ENCODE results near the gene BANF2.
"Not testable (repeated sequence)": the region's sequence is repeated elsewhere in the genome, so short reads cannot be mapped to it uniquely, and the experiment has no call there.

The BANF2 gene

DNA sequence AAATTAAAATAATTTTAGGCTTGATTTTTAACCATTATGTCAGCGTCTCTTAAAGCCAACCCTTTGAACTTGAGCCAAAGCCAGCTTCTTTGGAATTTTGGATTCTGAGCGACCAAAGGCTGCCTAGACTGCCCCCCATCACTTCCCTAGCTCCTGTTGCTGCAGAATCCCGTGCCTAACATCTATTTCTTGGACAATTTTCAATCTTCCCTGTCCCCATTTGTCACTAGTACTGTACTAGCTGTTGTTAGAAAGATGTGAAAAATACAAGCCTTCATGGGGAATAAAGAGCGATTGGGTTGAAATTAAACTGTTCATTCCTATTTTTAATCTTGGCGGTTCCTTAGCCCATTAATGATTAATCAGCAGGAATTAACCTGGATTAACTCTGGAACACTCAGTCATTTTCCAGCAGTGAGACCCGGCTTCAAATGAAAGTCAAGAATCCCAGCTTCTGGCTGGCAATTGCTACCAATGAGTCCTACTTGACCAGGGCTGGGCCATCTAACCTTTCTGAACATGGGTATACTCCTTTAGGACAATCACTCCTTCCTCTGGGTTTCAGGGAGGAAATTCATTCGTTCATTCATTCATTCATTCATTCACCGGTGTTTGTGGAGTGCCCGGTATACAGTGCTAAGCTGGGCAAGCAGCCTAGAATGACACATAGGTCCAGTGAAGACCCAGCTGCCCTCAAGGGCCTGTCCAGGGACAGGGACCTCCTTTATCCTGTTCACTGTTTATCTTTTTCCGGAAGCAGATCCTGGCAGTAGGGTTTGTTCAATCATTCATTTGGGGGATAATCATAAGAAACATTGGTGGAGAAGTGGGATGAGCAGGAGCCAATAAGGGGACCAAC is 16.3 kb upstream of the BANF2 start:
- no peak for DNase-seq

DNA sequence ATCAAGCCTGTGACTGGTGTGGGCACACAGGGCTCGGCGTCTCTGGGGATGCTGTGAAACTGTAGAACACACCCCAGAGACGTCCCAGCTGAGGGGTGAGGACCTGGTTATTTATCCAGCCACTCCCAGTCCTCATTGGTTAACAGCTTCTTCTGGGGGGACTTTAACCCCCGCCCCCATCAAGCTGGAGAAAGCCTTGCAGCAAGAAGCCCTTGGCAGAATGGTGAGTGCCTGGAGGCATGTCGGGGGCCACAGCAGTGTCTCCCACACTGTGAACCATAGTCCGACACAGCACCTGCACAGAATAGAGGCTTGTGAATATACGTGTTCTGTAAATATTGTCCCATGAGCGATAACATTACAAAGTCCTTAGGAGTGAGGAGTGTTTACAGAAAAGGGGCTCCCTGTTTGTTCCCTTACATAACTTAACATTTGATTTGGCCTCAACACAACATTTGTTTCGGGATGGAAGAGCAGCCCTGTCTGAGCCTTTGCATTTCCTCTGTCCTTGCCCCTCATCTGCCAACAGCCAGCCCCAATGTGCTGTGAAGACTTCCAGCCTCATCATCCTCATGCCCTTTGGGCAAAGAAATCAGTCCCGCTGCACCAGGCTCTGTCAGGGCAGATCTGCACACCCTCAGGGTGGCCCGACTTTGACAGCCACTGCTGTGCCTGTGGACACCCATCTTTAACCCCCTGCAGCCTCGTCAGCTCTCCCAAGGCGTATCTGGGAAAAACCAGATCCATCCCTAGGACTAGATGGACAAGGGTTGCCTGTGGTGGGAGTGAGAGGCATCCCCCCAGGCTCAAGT is 15.5 kb upstream of the BANF2 start:
- no peak for DNase-seq

DNA sequence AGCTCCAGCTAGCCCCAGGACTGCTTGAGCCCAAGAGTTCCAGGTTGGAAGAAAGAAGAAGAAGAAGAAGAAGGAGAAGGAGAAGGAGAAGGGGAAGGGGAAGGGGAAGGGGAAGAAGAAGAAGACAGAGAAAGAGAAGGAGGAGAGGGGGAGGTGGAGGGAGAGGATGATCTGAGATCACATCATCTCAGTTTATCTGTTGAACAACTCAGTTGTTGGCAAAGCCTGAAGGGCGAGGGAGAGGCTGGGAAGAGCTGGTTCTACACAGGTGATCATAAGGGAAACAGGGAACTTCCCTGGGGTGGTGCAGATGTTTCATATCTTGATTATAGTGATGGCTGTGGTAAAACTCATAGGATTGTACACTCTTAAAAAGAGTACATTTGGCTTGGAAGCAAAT is 14.6 kb upstream of the BANF2 start:
- DNase-seq: no peak

DNA sequence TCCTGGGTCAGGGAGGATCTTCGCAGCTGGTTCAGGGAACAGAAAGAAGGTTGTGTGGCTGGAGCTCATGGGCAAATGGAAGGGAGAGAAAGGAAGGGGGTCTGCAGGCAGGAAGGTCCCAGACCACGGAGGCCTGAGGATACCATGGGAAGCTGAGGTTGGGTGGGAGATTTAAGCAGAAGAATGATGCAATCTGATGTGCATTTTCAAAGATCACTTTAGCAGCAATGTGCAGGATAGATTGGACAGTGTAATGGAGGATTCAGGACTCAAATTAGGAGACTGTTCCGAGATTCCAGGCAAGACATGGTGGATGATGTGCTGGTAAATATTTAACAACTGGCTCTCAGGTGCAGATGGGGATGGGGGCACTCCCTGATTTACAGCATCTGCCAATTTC is 12.0 kb upstream of the BANF2 start:
- no peak for DNase-seq

DNA sequence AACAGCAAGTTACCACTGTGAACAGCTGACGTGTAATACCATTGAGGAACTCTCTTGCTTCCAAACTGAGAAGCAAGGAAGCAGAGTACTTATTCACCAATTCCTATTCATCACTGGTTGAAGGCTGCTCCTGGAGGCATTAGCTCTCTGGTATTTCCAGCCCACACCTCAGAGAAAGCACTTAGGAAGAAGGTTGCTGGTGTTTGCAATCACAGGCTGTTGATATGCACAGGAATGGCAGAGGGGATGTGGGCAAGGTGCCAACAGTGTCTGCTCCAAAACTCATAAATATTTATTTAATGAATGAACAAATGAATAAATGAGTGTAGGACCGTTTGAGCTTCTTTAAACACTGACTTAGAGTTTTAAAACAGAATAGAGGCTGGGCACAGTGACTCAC is 10.8 kb upstream of the BANF2 start:
- peak; percentile 13 for DNase-seq

DNA sequence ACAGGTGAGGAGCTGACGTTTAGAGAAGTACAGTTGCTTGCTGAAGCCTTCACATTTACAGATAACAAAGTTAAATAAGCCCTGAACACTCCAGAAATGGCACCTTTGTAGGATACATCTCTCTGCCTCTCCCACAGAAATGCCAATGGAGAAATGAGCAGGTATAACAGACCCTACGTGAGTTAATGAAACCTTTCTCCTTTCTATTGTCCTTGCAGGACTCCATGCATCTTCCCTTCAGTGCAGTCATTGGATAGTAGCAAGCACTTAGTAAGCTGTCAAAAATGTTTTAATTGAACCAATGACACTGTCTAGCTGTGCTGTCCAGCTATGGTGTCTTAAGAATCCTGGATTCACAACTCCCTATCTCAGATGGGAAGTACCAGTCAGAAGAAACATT is 9.6 kb upstream of the BANF2 start:
- DNase-seq: no peak

DNA sequence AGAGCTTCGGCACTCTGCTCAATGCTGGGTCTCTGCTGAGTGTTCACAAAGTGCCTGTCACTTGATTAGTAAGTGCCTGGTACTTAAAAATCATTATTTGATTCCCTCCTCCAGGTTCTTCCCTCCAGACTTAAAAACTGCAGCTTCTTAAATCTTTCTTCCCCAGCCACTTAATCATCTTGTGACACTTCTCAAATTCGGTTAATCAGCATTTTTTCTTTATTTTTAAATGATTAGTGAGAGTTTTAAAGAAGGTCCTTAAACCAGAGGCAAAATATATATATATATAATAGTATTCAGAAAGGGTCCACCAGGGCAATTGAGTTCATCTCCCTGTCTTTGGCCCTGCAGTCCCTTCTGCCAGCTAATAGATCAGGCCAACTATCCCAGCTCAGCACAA is 8.0 kb upstream of the BANF2 start:
- DNase-seq: no peak

DNA sequence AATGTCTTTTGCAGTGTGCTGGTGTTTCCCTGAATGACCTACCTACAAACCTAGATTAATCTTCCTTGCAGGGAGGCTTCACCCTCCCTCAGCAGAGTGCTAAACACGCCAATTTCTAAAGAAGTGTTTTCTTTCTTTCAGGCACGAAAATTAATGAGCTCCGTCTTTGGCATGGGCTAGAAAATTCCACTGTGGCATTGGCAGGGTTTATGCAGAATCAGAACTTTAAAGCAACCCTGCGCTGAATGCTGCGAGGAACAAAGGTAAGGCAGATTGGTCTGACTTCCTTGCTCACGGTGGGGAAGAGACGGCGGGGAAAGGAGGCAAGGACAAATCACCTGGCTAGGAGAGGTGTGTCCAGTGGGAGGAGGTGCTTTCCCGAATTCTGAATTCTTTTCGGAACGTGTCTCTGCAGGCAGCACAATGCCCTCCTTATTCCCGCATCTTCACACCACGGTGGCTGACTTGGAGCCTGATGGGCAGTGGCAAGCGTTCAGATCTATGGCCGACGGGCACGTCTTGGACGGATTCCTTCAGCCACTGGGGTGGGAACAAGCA is 6.2 kb upstream of the BANF2 start:
- no peak for DNase-seq

DNA sequence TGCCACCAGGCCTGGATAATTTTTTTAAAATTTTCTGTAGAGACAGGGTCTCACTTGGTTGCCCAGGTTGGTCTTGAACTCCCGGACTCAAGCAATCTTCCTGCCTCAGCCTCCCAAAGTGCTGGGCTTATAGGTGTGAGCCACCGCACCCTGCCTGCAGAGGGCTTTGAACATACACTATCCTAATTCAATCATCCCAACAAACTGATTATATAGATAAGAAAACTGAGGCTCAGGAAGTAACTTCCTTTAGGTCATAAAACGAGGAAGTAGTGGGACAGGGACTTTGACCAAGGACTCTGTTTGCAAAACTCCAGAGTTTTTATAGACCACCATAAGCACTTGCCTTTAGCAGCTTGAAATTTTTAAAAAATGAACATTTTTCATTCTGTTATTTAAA is 5.0 kb upstream of the BANF2 start:
- DNase-seq: no peak

DNA sequence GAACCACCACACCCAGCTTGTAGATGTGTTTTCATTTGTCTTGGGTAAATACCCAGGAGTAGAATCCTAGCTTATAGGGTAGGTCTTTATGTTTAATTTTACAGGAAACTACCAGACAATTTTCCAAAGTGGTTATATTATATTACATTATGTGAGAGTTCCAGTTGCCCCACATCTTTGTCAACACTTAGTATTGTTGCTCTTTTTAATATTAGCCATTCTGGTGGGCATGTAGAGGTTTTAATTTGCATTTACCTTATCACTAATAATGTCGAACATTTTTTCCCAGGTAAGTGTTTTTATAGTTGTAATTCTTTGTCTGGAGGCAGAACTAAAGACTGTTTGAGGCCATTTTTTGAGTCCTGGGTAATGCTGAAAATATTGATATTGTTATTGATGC is 3.5 kb upstream of the BANF2 start:
- DNase-seq: no peak

DNA sequence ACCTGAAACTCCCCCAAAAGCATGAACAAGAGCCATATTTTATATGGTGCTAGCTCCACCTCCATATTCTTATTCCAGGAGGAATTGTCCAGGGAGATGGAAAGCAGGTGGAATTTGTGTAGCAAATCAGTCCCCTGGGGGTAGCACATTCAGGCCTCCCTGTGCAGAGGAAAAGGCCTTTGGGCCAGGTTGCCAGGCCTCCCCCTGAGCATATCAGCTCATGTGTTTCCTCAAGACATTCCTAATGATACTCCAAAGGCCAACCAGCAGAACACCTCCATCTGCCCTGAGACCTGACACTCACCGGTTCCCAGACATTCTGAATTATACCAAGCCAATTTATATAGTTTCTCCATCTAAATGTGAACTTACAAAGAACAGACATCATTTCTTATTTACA is 2.6 kb upstream of the BANF2 start:
- no peak for DNase-seq

DNA sequence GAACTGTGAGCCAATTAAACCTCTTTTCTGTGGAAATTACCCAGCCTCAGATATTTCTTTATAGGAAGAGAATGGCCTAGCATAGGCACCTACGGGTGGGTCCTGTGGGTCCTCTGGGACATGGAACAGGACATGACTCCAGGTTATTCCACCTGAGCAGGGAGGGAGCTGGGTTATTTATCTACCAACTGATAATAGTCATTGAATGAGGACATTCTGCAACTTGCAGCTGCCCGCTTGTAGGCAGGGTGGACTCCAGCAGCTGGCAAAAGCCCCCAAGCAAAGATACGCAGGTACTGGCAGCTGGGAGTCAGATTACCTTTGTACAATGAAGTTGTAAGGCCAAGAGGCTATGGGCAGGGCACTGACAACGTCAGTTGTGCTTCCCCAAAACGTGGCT is 1.4 kb upstream of the BANF2 start:
- DNase-seq: peak; percentile 30

DNA sequence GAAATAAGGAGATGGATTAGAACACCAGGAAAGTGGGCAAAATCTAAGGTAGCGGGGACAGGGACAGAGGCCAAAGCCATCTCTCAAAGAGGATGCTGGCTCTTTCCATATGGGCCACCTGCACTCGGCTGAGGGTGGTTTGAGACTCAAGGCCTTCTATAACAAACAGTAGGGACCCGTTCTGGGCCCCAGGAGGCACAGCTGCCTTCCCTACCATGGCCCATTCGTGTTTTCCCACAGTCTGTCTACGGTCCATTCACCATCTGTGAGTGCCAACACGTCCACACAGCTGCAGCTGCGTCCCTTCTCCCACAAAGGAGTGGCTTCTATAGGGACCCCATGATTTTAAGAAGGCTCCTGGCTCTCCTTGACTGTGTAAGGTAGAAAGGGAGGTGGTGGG is 871 bp downstream of the BANF2 start:
- DNase-seq: no peak

DNA sequence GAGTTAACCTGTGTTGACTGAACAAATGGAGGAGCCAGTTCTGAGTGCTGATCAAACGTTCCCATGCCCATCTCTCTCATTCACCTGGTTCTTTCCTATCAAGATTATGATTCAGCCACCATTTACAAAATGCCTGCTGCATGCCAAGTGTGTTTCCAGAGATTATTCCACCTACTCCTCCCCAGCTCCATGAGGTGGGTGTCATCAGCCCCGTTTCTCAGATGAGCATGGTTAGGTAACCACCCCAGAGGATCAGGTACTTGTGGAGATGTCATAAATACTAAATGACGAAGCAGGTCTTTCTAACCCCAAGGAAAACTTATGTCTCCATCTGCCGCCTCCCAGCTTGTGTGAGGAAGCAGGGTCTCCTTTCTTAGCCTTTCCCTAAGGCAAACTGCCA is 2.1 kb downstream of the BANF2 start:
- DNase-seq: no peak

DNA sequence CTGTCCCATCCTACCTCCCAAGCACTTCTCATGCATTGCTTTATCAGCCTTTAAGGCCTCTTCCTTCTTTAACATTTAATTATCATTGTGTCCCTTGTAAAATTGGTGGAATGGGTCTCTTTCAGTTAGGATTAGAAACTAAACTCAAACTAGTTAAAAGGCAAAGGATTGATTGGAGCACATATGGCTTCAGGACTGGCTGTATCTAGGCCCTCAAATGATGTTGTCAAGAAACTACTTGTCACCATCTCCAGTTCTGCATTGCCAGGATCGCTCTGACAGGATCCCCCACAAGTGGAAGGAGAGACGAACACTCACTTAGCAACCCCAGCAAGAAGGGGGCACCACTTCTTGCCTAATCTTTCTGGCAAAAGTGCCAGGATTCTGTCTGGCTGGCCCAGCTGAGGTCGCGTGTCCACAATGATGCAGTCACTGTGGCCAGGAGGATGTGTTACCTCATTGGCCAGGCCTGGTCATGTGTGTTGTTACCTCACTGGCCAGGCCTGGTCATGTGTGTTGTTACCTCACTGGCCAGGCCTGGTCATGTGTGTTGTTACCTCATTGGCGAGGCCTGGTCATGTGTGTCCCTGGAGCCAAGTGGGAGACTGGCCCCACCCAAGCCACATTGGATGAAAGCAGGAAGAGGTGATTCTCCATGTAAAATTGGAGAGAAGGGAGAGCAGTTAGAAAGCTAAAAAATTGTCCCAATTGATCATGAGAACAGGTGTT is 5.0 kb downstream of the BANF2 start:
- no peak for DNase-seq

DNA sequence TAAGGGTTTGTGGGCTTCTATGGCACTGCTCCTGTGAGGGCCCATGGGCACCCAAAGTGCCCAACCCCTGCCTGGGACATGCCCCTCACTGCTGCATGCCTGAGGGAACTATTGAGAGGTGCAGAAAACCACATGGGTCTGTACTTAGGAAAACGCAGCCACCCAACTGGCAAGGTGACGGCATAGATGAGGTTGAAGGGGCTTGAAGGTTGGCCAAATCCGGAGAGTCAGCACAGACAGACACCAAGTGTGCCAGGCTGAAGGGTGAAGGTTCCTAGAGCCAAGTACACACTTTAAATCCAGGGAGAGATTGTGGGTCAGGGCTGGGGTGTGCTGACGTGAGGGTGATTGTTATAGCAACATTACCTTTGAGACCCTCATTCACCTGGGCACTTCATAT is 6.2 kb downstream of the BANF2 start:
- DNase-seq: no peak

DNA sequence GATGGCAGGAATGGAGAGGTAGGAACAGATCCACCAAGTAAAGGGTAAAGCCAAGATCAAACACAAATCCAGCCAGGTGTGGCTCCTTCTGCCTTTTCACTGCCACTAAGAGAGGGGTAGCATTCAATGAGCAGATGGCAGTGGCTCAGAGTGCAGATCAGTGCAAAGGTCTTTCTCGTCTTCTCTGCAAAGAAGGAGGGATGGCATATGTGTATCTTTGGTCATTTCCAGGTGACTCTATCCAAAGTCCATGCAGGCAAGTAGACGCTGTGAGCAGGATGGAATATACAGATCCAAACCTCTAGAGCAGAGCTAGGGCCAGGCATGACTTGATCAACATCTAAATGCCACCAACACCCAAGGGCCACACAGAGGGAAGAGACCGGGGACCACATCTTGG is 6.9 kb downstream of the BANF2 start:
- no peak for DNase-seq

DNA sequence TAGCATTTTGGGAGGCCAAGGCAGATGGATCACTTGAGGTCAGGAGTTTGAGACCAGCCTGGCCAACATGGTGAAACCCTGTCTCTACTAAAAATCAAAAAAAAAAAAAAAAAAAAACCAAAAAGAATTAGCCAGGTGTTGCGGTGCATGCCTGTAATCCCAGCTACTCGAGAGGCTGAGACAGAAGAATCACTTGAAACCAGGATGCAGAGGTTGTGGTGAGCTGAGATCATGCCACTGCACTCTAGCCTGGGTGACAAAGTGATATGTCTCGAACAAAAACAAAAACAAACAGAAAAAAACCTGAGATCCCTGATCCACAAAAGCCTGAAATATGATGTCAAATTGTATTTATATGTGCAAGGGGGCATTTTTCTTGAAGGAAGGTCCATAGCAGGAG is 8.2 kb downstream of the BANF2 start:
- not testable (repeated sequence) for DNase-seq

DNA sequence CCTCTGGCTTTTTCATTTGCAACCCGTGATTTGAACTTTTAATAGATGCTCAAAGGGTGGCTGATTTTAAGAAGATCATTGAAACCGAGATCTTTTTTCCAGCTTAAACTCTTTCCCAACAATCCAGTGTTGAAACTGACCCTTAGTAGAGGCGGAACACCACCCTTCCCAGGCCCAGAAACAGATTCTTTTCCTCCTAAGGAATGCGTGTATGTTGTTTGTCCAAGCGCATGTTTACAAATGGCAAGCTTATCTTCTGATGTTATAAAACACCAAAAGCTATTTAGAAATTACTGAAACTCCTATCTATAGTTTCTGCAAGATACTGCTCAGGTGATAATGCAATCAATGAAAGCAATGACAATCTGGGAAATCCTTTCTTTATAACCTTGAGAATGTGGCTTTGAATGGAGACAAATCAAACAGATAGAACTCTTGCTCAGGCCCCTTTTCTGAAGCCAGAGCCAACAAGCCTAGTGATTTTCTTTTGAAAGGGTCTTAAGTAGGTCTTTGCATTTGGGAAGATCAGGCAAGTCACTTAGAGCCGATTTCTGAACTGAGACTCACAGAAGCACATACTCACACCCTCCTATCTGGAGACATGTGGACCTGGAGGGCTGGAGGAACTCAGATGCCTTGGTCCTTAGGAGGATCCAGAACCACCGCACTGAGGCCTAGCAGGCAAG is 9.1 kb downstream of the BANF2 start:
- no peak for DNase-seq

DNA sequence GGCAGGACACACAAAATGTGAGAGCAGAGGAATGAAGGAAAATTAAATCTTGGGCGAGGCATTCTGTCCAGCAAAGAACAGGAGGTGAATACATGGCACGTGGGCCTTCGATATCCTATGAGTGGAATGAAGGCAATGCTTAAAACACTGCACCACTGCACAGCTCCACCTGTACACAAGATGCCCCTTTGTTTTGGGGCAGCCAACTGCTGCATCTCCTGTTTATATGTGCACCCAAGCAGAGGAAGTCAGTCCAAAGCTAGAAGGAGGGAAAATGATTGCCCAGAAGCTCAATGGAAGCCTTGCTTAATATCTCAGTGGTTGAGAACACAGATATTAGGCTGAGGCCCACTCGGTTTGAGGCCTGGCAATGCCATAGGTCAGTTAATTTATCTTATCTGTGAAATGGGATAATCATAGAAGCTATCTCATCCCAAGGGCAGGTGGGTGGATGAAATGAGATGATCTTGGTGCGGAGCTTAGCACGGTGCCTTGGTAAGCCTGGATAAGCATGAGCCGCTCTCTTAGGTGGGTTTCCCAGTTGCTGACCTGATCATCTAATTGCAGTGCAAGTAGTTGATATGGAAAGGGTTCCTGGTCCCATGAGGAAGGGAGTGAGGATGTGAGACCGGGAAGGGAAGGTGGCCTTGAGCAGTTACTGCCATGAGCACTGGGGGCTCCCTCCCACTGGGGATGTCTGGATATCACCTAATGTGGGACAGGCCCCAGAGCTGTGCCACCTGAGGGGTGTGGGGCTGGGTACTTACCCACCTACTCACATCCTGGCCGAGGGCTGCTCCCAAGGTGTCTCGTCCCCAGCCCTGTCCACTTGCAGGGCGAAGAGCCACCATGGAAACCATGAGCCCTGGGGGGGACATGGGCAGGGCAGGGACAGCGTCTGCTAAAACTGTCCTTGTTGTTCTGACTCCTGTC is 9.9 kb downstream of the BANF2 start:
- DNase-seq: no peak

Data from SHP77 treated with DMSO at 0.1 percent for 48 hours (cell line).